Fibroblast of lung (primary cell): ENCODE measurements around the gene PHF14. TPM values are rescaled to one million over a fixed set of nuclear protein-coding genes. Genes with fewer than 3 reads are reported as not detected.

Experiments
- DNase-seq, 2 donors: peaks; one replicate each; pipeline versions ENCODE4 v3.0.0 to v3.0.0-alpha.2; 2010; ENCODE audit warnings: low read depth in 2 of 2
- H2AFZ ChIP-seq: 2 replicates; pipeline ENCODE4 v1.5.1; 2012; ENCODE audit warnings: low read length, control low read depth, inconsistent platforms
- H3K27ac ChIP-seq: 2 replicates; pipeline ENCODE4 v1.5.1; 2011; ENCODE audit warnings: low read length, control low read depth; ENCODE audit not compliant: insufficient read depth
- H3K27me3 ChIP-seq: 2 replicates; pipeline ENCODE4 v1.5.1; 2011; ENCODE audit warnings: mild to moderate bottlenecking, low read length; ENCODE audit not compliant: control insufficient read depth, insufficient read depth
- H3K36me3 ChIP-seq: 2 replicates; pipeline ENCODE4 v1.5.1; 2011; ENCODE audit warnings: low read length; ENCODE audit not compliant: control insufficient read depth, insufficient read depth
- H3K4me1 ChIP-seq: 2 replicates; pipeline ENCODE4 v1.5.1; 2011; ENCODE audit warnings: low read length; ENCODE audit not compliant: control insufficient read depth, insufficient read depth; ENCODE audit errors: extremely low read depth
- H3K4me2 ChIP-seq: 2 replicates; pipeline ENCODE4 v1.5.1; 2011; ENCODE audit warnings: low read length, control low read depth; ENCODE audit not compliant: insufficient read depth; ENCODE audit errors: extremely low read depth
- H3K4me3 ChIP-seq, 4 experiments: fragments of 200-600 bp in 1 of 4; sonication (generic) in 1 of 4; replicated peaks in 1 of 4; 2 replicates each; pipeline ENCODE4 v1.5.1; 2011 to 2016; ENCODE audit warnings: low read length in 4 of 4, low read depth in 3 of 4, mild to moderate bottlenecking in 3 of 4, control low read depth in 2 of 4, inconsistent platforms in 1 of 4, mixed read lengths in 1 of 4; ENCODE audit not compliant: insufficient read depth in 1 of 4; ENCODE audit errors: control extremely low read depth in 1 of 4
- H3K79me2 ChIP-seq: 2 replicates; pipeline ENCODE4 v1.5.1; 2012; ENCODE audit warnings: mild to moderate bottlenecking, low read length, inconsistent platforms; ENCODE audit not compliant: control insufficient read depth, insufficient read depth
- H3K9ac ChIP-seq: 2 replicates; pipeline ENCODE4 v1.5.1; 2011; ENCODE audit warnings: mild to moderate bottlenecking, low read length, control low read depth; ENCODE audit not compliant: insufficient read depth
- H3K9me3 ChIP-seq: 2 replicates; pipeline ENCODE4 v1.5.1; 2012; ENCODE audit warnings: low read depth, low read length; ENCODE audit not compliant: control insufficient read depth, insufficient read depth
- H4K20me1 ChIP-seq: 2 replicates; pipeline ENCODE4 v1.5.1; 2011; ENCODE audit warnings: low read length; ENCODE audit not compliant: control insufficient read depth, insufficient read depth; ENCODE audit errors: extremely low read depth
- CTCF ChIP-seq, 2 donors: IDR thresholded peaks in 1 of 2; conservative IDR thresholded peaks in 1 of 2; 1 replicate in 1 of 2; 2 replicates in 1 of 2; pipeline ENCODE4 v1.5.1; 2011 to 2012; ENCODE audit warnings: low read length in 2 of 2, control low read depth in 1 of 2, inconsistent platforms in 1 of 2, low read depth in 1 of 2, mild to moderate bottlenecking in 1 of 2
- EZH2 ChIP-seq: IDR thresholded peaks from 2 replicates; pipeline ENCODE4 v1.5.1; 2012; ENCODE audit warnings: low read length, control low read depth, mild to moderate bottlenecking; ENCODE audit errors: missing control alignments
- polyA plus RNA-seq, 2 donors: library from polyadenylated mRNA; depleted of rRNA in 1 of 2; stranded (reverse) in 1 of 2; unstranded in 1 of 2; fragments of >200 nt; gene quantifications; 2 replicates each; pipeline ENCODE4 v1.2.1, GENCODE V29; 2011 to 2012; ENCODE audit warnings: missing spikeins in 1 of 2
- total RNA-seq: library from RNA; depleted of rRNA; stranded (reverse); fragments of >200 nt; gene quantifications from 2 replicates; pipeline ENCODE4 v1.2.1, GENCODE V29; 2014

Gene PHF14
- total and polyA plus RNA-seq, 2 donors (not counting 1 experiment from before 2014, with no cell fraction given) = 18.8 to 29.6 TPM

GRCh38 chr7:10939237-10939910 lies 34.3 kb upstream of the PHF14 start:
- Histone ChIP-seq H2AFZ (peak overlapping the region; percentile 99), H3K36me3 (peaks cover 6% of the 10 kb centered on the region), H3K27ac (peak overlapping the region; percentile 94), H3K9ac (peak overlapping the region; percentile 70), H4K20me1 (no peaks in the 10 kb centered on the region), H3K27me3 (no peaks in the 10 kb centered on the region), H3K4me1 (no peaks in the 10 kb centered on the region), H3K4me3 (peak overlapping the region; percentile 89 to 100 (median 98)), H3K79me2 (peaks cover 24% of the 10 kb centered on the region), H3K4me2 (peak overlapping the region; percentile 61), H3K9me3 (no peaks in the 10 kb centered on the region)
- DNase-seq = peak in 1 of 2 donors; percentile 17
- TF ChIP-seq CTCF (conservative IDR thresholded peaks at IDR 0.05 in 1 of 2, IDR thresholded peaks at IDR 0.05 in 1 of 2; ENCODE audit: low read depth in 1 of 2, low read length in 2 of 2) (no peak), EZH2 (no peak)

- Histone ChIP-seq H3K36me3 (peaks cover 6% of the 10 kb centered on the region), H3K4me2 (peak overlapping the region; percentile 89), H2AFZ (peak overlapping the region; percentile 99), H3K27ac (peak overlapping the region; percentile 94), H3K4me3 (peak overlapping the region; percentile 89 to 100 (median 98)), H3K4me1 (no peaks in the 10 kb centered on the region), H3K9me3 (no peaks in the 10 kb centered on the region), H3K79me2 (peaks cover 24% of the 10 kb centered on the region), H3K9ac (peak overlapping the region; percentile 70), H3K27me3 (no peaks in the 10 kb centered on the region), H4K20me1 (no peaks in the 10 kb centered on the region)
- TF ChIP-seq EZH2 (no peak), CTCF (conservative IDR thresholded peaks at IDR 0.05 in 1 of 2, IDR thresholded peaks at IDR 0.05 in 1 of 2; ENCODE audit: low read depth in 1 of 2, low read length in 2 of 2) (no peak)
- DNase-seq = peak; percentile 93 to 97
Observed at GRCh38 chr7:10939911-10940703, 33.6 kb upstream of the PHF14 start.

GRCh38 chr7:10940704-10941355 lies 32.8 kb upstream of the PHF14 start:
- no peak for TF ChIP-seq EZH2
- no peak for TF ChIP-seq CTCF (conservative IDR thresholded peaks at IDR 0.05 in 1 of 2, IDR thresholded peaks at IDR 0.05 in 1 of 2; ENCODE audit: low read depth in 1 of 2, low read length in 2 of 2)
- H3K9me3 ChIP-seq = no peaks in the 10 kb centered on the region
- no peaks in the 10 kb centered on the region for H3K27me3 ChIP-seq
- peak overlapping the region; percentile 84 for H2AFZ ChIP-seq
- peaks cover 22% of the 10 kb centered on the region for H3K79me2 ChIP-seq
- H3K4me3 ChIP-seq = peak overlapping the region; percentile 65 to 100 (median 88)
- H3K36me3 ChIP-seq = peaks cover 5% of the 10 kb centered on the region
- H3K27ac ChIP-seq = peak overlapping the region; percentile 94
- H3K4me2 ChIP-seq = peak overlapping the region; percentile 89
- no peaks in the 10 kb centered on the region for H4K20me1 ChIP-seq
- H3K4me1 ChIP-seq = no peaks in the 10 kb centered on the region
- no peak for DNase-seq
- H3K9ac ChIP-seq = peak overlapping the region; percentile 70
